Superior temporal gyrus (tissue), 1 donor: ENCODE results near the gene OPCML.

ENCODE experiments used
- DNase-seq: peaks from one replicate; pipeline ENCODE4 v3.0.0-alpha.2; 2016; ENCODE audit errors: extremely low spot score

OPCML gene

GRCh38 chr11:133361689-133361994, 170.7 kb downstream of the OPCML start:
- DNase-seq, result no peak

GRCh38 chr11:133360860-133361688, 171.2 kb downstream of the OPCML start:
- DNase-seq, result no peak

- no peak for DNase-seq
Observed at GRCh38 chr11:133355095-133355494, 177.2 kb downstream of the OPCML start.

GRCh38 chr11:133354069-133354468, 178.2 kb downstream of the OPCML start:
- no peak for DNase-seq

- DNase-seq, result no peak
Observed at GRCh38 chr11:133350045-133350444, 182.3 kb downstream of the OPCML start.

GRCh38 chr11:133347988-133348387, 184.3 kb downstream of the OPCML start:
- no peak for DNase-seq

GRCh38 chr11:133346137-133346536, 186.2 kb downstream of the OPCML start:
- DNase-seq, result no peak

GRCh38 chr11:133343951-133344350, 188.3 kb downstream of the OPCML start:
- no peak for DNase-seq

- peak; percentile 60 for DNase-seq
Observed at GRCh38 chr11:133339495-133340140, 192.7 kb downstream of the OPCML start.

GRCh38 chr11:133338588-133338987, 193.7 kb downstream of the OPCML start:
- peak; percentile 61 for DNase-seq

GRCh38 chr11:133337951-133338418, 194.3 kb downstream of the OPCML start:
- DNase-seq, result no peak

GRCh38 chr11:133337193-133337592, 195.1 kb downstream of the OPCML start:
- no peak for DNase-seq

GRCh38 chr11:133331031-133331430, 201.3 kb downstream of the OPCML start:
- no peak for DNase-seq

GRCh38 chr11:133326849-133327248, 205.5 kb downstream of the OPCML start:
- DNase-seq, result no peak

- DNase-seq, result no peak
Observed at GRCh38 chr11:133326332-133326731, 206.0 kb downstream of the OPCML start.

GRCh38 chr11:133325711-133326110, 206.6 kb downstream of the OPCML start:
- no peak for DNase-seq

GRCh38 chr11:133323354-133323753, 208.9 kb downstream of the OPCML start:
- DNase-seq, result no peak

- DNase-seq, result no peak
Observed at GRCh38 chr11:133318221-133318620, 214.1 kb downstream of the OPCML start.

GRCh38 chr11:133311230-133311629, 221.1 kb downstream of the OPCML start:
- DNase-seq, result peak; percentile 59

GRCh38 chr11:133306019-133306418, 226.3 kb downstream of the OPCML start:
- no peak for DNase-seq

- peak; percentile 30 for DNase-seq
Observed at GRCh38 chr11:133305208-133305956, 226.9 kb downstream of the OPCML start.

GRCh38 chr11:133303262-133303661, 229.0 kb downstream of the OPCML start:
- DNase-seq, result no peak

GRCh38 chr11:133302056-133302455, 230.2 kb downstream of the OPCML start:
- no peak for DNase-seq
